Measurements from ENCODE around the gene PTPRT.

The PTPRT gene

GRCh38 chr20:42164121-42164890 lies 1025.4 kb downstream of the PTPRT start:
- no peak for DNase-seq

DNA sequence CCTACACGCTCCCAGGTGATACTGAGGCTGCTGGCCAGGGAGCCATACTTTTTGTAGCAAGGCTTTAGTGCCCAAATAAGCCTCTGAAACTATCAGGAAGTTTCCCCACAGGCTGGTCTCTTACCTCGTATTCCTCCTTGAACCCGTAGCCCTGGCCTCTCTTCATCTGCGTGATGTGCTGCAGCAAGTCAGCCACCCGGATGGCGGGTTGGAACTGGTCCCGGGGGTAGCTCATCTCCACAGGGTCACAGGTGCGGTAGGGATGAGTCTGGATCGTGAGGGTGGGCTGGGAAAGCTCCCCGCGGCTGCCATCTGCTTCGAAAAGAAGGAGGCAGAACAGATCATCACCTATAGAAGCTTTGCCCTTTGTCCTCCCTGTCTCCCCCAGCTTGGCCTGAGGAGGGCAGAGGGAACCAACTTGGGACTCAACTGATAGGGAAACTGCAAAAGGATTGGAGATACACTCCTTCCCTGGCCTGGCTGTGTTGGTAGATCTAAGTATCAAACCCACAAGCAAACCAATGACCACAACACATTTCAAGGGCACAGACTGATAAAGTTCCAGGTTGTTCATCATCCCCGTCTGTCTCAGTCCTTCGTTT lies 1028.4 kb downstream of the PTPRT start:
- no peak for DNase-seq

DNA sequence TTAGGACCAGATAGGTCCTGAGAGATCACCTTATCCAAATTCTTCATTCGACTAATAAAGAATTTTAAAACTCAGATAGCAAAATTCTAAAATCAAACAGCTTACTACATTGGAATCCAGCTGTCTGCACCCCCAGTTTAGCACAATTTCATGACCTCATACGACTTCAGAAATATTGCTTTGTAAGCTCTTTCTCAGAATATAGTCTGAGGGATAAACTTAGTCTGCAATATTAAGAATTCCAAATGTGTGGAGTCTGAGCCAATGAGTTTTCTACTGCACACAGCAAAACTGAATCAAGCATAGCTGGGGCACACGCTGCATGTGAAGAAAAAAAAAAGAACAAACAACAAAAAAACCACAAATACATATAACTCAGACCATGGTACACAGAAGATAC lies 1029.9 kb downstream of the PTPRT start:
- no peak for DNase-seq

GRCh38 chr20:42158272-42158671 lies 1031.4 kb downstream of the PTPRT start:
- no peak for DNase-seq

- DNase-seq = no peak
Measured at GRCh38 chr20:42155586-42155985, 1034.1 kb downstream of the PTPRT start.

DNA sequence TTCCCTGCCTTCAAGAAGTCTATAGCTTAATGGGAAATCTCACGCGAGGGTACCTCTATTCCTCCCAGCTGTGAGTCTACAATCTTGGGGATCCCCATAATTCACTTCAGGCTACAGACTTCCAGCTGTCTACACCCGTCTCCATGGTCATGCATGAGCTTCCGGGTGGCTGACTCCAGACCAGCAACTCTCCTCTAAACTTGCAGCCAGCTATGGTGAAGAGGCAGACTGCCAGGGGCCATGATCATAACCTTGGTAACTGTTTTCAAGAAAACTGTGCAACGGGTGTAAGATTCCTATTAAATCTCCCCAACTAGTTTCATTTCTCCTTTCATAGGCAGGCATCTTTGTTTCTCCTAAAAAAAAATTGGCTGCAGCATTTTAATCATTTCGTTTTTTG lies 1037.1 kb downstream of the PTPRT start:
- DNase-seq = no peak

DNA sequence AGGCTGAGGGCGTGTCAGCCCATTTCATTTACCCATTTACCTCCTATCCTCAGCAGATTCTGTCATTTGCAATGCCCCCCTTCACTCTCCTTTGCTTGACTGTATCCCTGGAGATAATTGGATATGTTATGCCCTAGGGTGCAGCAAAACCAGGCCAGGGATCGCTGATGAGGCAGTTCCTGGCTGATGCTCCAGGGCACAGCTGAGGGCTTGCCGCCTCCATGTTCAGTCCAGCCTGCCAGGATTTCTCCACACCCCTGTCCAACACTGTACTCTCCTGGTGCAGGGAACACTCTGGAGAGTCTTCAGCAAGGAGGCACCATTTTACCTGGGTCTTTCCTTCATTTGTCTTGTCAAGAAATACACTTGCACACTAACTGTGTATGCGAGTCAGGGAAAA lies 1039.5 kb downstream of the PTPRT start:
- no peak for DNase-seq

DNA sequence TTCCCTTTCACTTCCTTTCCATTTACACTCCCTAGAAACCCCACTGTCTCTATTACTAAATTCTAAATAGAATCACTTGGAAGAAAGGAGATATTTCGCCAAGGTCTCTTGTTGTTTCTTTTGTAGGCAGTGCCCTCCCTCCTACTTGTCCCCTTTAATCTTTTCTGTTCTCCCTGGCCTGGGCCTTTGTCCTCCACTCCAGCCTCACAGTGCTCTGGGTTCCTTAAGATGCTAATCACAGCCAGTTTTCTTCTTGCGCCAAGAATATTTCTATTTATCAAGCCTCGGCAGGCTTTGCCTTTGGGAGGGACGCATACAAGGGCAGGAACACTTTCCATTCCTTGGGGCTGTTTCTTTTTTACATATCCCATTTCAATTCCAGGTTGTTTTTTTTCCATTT lies 1051.0 kb downstream of the PTPRT start:
- DNase-seq = no peak

- no peak for DNase-seq
Measured at GRCh38 chr20:42134265-42135098, 1055.2 kb downstream of the PTPRT start.

DNA sequence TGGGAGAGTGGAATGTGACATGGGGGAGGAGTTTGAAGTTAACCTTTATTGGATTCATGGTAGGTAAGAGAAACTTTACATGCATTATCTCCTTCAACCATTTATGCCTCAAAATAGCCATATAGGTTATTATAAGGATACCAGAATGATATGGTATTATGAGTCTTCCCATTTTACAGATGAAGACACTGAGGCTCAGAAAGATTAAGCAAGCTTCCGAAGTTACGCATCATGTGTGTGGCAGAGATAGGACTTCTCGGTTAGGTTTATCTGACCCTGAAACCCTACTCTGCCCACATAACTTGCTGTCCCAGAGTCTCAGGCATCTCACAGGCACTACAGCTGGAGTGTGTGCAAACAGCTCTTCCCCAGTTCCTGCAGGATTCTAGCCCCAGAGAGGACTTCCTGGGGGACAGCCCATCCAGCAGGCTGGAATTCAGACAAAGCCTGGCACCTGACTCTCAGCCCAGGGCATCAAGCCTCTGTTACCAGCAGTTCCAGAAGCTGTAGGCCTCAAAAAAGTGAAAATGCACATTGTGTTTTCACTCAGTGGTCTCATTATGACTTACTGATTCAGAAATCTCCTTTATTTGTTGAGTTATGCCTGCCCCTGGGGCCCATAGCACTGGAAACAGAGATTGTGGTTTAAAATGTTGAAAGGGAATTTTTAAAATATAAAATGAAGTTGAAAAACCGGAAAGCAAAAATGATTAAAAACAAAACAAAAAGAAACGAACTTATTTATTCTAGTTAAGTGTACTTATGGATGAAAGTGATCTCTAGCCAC lies 1058.7 kb downstream of the PTPRT start:
- DNase-seq = no peak

- no peak for DNase-seq
Measured at GRCh38 chr20:42125426-42125825, 1064.3 kb downstream of the PTPRT start.

GRCh38 chr20:42123981-42124473 lies 1065.7 kb downstream of the PTPRT start:
- no peak for DNase-seq

DNA sequence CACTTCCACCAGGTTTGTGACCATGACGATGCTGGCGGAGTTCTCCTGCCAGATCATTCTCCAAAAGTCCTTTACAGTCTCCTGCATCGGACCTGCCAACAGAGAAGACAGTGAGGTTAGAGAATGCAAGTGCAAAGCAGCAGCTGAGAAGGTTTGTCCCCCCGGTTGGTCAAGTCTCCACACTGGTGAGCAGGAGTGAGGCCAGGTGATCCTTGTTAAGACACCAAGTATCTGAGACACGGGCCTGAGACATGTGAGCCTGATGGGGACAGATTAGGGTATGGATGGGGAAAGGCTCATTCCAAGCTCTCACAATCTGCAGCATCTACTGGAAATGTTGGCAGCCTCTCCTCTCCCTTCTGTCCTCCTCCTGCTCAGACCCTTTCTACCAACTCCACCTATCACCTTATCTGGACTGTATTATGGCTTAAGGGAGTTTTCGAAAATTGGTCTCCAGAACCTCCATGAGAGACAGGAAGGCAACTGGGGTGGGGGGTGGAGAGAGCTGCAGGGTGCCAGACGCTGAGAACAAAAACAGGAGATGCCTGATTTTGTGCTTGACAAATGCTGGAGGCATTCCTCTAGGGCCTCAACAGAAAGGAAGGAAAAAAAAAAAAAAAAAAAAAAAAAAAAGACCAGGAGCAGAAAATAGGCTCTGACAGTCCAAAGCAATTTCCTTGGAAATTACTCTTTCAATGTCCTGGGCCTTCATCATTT lies 1071.1 kb downstream of the PTPRT start:
- DNase-seq = no peak

DNA sequence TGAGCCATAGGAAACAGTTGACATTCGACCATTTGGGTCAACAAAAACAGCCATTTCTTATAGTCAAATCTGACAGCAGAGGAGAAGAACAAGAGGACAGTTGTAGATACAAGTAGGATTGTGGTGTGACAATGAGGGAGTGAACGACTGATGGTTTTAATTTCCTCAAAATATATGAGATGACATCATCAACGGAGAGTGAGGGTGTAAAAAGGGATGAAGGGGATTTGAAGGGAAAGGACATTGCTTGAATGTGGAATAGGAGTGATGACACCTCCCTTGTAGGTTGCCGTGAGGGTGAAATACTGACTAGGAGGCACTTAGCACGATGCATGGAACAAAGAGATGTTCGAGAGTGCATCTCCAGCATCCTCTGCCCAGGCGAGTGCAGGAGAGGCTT lies 1071.7 kb downstream of the PTPRT start:
- no peak for DNase-seq

DNA sequence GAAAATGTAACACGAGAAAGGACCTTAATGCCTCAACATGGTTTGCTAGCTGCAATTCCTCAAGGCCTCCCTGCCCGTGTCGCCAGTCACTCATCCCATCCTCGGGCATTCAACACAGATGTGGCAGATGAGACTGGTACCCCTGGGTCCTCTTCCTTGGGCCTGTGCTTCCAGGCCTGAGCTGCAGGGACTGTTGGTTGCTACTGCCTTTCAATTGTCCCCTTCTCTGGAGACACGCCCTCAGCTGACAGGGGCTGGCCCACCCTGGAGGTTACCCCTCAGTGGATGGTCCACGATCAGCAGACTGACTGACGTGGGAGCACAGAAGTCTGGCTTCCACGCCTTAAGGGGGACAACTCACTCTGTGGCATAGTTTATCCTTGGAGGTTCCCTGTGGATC lies 1076.5 kb downstream of the PTPRT start:
- DNase-seq = no peak

DNA sequence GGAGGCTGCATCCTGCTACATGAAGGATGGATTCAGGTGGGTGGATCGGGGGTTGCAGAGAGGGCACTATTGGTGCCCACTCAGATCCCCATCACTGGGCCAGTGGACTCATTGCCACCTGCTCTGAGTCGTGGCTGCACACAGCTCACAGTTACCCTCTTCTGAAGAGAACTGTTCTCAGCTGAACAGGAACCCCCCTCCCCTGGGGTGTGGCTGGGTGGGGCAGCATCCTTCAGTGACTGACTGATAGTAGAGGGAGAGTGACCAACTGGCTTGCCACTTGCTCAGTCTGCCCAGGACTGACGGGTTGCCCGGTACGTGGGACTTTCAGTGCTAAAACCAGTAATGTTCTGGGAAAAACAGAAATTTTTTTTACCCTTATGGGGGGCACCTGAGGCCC lies 1077.5 kb downstream of the PTPRT start:
- no peak for DNase-seq

- DNase-seq = no peak
Measured at GRCh38 chr20:42111349-42111748, 1078.4 kb downstream of the PTPRT start.

DNA sequence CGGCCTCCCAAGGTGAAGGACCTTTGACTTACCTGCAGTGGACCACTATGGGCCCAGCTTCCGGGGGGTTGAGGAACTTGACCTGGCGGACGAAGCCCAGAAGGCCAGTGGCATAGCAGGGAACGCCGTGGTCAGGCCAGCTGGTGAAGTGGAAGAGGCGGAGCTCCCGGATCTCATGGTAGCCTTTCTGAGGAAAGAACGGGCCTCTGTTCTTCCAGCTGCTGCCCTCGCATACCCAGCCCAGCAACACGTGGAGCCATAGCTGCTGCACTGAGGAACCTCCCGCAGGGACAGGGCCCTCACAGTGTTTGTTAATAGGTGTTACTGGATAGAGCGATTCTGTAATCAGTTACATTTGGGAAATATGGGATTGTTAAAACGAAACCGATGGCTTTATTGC lies 1079.4 kb downstream of the PTPRT start:
- DNase-seq = no peak

DNA sequence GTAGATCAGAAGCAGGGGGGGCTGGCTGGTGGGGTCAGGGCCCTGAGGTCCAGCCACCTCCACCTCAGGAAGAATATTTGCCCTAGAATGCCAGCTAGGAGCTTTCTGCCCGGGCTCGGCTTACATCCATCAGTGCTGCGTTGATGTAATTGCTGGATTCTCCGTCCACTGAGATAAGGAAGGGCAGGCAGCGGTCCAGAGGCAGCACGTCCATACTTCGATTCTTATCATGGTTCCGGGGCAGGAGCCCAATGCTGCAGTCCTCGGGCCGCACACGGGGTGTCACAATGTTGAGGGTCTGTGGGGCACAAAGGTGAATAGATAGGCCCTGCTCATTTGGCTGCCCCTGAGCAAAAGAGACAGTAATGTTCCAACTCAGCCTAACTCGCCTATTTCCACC lies 1087.7 kb downstream of the PTPRT start:
- DNase-seq = no peak

DNA sequence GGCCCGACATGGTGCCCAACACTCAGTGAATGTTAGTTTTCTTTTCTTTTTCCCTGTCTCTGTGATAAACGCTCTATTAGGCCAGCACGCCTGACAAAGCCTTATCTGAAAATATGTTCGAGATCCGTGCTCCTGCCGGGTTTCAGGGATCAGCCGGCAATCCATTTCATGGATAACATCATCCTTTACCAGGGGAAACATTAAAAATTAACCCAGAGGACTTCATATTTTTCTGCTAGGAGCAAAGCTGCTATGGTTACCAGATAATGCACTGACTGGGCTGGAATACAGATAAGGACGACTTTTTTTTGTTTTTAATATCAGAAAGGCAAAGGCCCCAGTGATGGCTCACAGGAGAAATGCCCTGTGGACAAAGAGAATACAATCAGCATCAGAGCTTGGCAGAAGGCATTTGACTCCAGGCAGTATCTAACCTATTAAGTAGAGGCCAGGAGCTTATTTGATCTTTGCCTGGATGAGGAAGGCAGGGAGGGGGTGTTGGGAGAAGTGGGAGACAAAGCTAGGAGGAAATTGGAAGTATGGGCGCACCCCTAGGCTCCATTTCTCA lies 1089.5 kb downstream of the PTPRT start:
- no peak for DNase-seq

DNA sequence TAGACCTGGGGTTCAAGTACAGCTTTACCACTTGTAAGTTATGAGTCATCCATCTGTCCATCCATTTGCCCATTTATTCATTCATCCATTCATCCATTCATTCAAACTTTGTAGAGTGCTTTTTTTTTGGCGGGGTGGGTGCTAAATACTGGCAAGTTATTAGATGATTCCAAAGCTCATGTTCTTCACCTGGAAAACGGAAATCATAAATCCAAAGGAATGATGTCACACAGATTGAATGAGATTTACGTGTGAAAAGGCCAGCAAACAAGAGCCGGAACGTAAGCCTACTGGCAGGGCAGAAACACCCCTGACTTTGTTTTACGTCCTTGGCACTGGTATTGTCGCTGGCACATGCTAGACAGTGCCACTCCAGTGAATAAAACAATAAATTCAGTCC lies 1090.6 kb downstream of the PTPRT start:
- no peak for DNase-seq

DNA sequence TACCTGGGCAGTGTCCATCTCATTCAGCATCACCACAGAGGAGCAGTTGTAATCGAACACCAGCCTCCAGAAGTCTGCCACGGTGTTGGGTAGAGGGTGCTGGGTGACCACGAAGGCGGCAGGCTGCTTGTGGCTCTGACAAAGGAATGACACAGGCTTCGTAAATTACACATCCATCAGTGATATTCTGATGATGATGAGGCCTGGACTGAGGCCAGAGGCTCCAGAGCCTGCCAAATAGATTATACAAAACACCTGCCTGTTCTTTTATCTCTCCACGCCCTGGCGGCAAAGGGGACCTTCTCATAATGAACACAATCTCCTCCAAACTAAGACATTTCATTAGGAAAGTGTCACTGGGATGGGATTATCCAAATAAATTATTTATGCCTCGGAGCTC lies 1091.3 kb downstream of the PTPRT start:
- no peak for DNase-seq
